Upper lobe of right lung (tissue), 1 donor: ENCODE results near the gene KRT71. TPM values are rescaled to one million over a fixed set of nuclear protein-coding genes. Genes with fewer than 3 reads are reported as not detected.

ENCODE experiments used
- ATAC-seq: fragments of 200-7000 bp; cut with Tn5 transposase; one replicate; pipeline ENCODE4 v1.9.1; 2020; ENCODE audit warnings: mild to moderate bottlenecking, moderate library complexity
- DNase-seq: peaks from one replicate; pipeline ENCODE4 v3.0.0-alpha.2; 2020
- H3K27ac ChIP-seq: fragments of 200-600 bp; one replicate; pipeline ENCODE4 v1.8.0; 2022
- H3K27me3 ChIP-seq: fragments of 200-600 bp; one replicate; pipeline ENCODE4 v1.8.0; 2022; ENCODE audit warnings: mild to moderate bottlenecking
- H3K36me3 ChIP-seq: fragments of 200-600 bp; one replicate; pipeline ENCODE4 v1.8.0; 2022
- H3K4me1 ChIP-seq: fragments of 200-600 bp; one replicate; pipeline ENCODE4 v1.8.0; 2022
- H3K4me3 ChIP-seq: fragments of 200-600 bp; one replicate; pipeline ENCODE4 v1.8.0; 2022; ENCODE audit warnings: mild to moderate bottlenecking
- H3K9me3 ChIP-seq: fragments of 200-600 bp; one replicate; pipeline ENCODE4 v1.8.0; 2022
- intact Hi-C: fragments of 100-400 bp; cut with DNase I; formaldehyde crosslinking; loops from one replicate; pipeline ENCODE4 v1.11.0; 2022
- total RNA-seq: library from RNA; stranded (reverse); fragmentation: NEBNext Ultra II Directional; extraction: Animal tissue kit (Norgen Biotek cat#: 25700); gene quantifications from one replicate; pipeline ENCODE4 v1.2.1, GENCODE V29; 2021
- TF ChIP-seq, protein P1 (sequence below): fragments of 200-600 bp; IDR thresholded peaks from one replicate; pipeline ENCODE4 v1.8.0; 2022; ENCODE audit warnings: antibody characterized with exemption
- donor health status: DM: no; HTN: yes; CAD: no; lungs with severe emphysema.

The KRT71 gene
- total RNA-seq, 1 donor from 2014 or later: not detected

DNA sequence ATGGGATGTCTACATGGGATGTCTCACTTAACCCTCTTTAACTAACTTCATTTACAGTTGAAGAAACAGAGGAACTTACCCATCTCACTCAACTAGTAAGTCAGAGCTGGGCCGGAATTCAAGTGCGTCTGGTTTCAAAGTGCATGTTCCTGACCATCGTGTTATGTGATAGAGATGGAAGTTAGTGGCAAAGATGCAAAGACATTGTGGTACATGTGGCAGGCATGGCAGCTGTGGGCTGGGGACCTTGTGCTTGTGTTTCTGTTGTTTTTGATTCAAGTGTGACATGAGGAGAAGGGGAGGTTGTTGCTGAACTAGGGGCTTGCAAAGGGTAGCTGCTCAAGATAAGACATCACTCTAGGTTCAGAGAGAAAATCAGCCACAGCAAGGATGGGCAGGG, 23.0 kb upstream of the KRT71 start:
- Histone ChIP-seq H3K4me1 (no peaks in the 10 kb centered on the region), H3K9me3 (no peaks in the 10 kb centered on the region), H3K4me3 (no peak overlapping the region), H3K36me3 (no peaks in the 10 kb centered on the region), H3K27me3 (no peaks in the 10 kb centered on the region), H3K27ac (no peak overlapping the region)
- TF ChIP-seq, protein P1, sequence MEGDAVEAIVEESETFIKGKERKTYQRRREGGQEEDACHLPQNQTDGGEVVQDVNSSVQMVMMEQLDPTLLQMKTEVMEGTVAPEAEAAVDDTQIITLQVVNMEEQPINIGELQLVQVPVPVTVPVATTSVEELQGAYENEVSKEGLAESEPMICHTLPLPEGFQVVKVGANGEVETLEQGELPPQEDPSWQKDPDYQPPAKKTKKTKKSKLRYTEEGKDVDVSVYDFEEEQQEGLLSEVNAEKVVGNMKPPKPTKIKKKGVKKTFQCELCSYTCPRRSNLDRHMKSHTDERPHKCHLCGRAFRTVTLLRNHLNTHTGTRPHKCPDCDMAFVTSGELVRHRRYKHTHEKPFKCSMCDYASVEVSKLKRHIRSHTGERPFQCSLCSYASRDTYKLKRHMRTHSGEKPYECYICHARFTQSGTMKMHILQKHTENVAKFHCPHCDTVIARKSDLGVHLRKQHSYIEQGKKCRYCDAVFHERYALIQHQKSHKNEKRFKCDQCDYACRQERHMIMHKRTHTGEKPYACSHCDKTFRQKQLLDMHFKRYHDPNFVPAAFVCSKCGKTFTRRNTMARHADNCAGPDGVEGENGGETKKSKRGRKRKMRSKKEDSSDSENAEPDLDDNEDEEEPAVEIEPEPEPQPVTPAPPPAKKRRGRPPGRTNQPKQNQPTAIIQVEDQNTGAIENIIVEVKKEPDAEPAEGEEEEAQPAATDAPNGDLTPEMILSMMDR: no peak
- DNase-seq (peak; percentile 12), ATAC-seq (no peak)
- intact Hi-C loops: no loop called here

DNA sequence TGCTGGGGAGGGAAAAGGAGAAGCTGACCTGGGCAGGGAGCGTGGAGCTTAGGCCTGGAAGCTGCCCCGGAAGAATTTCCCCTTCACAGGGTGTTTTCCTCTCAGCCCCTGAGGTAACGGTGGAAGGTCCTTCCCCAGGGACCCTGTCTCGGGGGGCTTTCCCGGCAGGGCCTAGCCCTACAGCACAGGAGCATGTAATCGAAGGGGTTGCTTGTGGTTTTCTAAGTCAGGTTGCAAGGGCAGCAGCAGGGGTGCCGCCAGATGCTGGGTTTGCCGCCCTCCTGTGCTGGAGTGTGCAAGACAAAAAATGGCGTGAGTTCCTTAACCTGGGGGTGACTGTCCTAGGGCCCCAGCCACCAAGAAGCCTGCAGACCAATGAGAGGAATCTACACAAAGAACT, 22.3 kb upstream of the KRT71 start:
- no peak overlapping the region for H3K4me3 ChIP-seq
- H3K27me3 ChIP-seq: no peaks in the 10 kb centered on the region
- H3K27ac ChIP-seq: no peak overlapping the region
- intact Hi-C loops: no loop called here
- no peaks in the 10 kb centered on the region for H3K9me3 ChIP-seq
- H3K4me1 ChIP-seq: no peaks in the 10 kb centered on the region
- no peak for ATAC-seq
- TF ChIP-seq, protein P1: no peak
- no peaks in the 10 kb centered on the region for H3K36me3 ChIP-seq
- peak; percentile 32 for DNase-seq

DNA sequence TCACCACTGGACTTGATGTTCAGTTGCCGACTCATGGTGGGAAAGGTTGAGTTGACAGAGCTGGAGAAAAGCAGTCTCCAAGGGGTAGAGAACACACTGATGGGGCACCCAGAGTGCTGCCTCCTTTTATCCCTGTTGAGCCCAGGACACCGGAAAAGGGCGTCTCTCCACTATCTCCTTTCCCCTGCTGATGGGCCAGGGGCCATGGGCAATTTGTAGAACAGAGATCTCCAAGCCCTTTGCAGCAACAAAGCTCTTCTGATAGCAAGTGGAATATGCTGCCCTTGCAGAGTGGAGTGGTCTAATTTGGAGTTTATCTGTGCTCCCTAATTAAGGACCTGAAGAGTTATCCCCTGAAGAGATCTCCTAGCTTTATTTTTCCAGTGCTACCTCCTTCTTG, 20.8 kb upstream of the KRT71 start, which contains the start of gene KRT74:
KRT74 (minus strand) TSS at position 101 of the 400 bp plus-strand sequence; CDS start at position 35, 66 bp downstream.
- Histone ChIP-seq H3K4me1 (no peaks in the 10 kb centered on the region), H3K36me3 (no peaks in the 10 kb centered on the region), H3K9me3 (no peaks in the 10 kb centered on the region), H3K4me3 (no peak within 1 kb of the TSS), H3K27ac (no peak within 1 kb of the TSS), H3K27me3 (peaks cover 6% of the 10 kb centered on the region)
- DNase-seq: no peak
- ATAC-seq: no peak
- TF ChIP-seq, protein P1: no peak
- intact Hi-C loops: no loop called here

DNA sequence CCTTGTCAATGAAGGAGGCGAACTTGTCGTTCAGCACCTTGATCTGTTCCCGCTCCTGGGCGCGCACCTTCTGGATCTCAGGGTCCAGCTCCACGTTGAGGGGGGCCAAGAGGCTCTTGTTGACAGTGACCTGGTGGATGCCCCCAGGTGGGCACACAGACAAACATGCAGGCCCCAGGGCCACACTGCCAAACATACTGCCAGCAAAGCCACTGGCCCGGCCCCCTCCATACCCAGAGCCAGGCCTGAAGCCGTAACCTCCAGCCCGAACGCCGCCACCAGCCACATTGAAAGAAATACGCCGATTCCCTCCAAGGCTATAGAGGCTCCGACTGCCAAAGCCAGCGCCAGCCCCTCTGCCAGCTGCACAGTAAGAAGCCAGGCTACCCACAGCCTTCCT, 20.4 kb upstream of the KRT71 start:
- Histone ChIP-seq H3K4me3 (no peak overlapping the region), H3K27ac (no peak overlapping the region), H3K27me3 (peaks cover 6% of the 10 kb centered on the region), H3K36me3 (no peaks in the 10 kb centered on the region), H3K4me1 (no peaks in the 10 kb centered on the region), H3K9me3 (no peaks in the 10 kb centered on the region)
- intact Hi-C loops: no loop called here
- ATAC-seq (no peak), DNase-seq (no peak)
- TF ChIP-seq, protein P1: no peak

DNA sequence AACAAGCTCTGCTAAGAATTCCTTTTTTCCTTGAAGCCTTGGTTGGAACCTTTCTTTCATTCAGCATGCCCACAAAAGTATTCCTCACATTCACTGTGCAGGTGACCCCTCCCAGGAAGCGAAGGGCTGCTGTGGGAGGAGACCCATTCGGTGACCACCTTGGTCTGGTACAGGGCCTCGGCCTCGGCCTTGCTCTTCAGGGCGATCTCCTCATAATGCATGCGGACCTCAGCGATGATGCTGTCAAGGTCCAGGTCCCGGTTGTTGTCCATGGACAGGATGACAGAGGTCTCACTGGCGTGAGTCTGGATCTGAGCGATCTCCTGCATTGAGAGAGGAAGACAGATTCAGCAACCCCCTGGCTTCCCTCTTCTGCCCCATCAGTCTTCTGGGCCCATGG, 17.6 kb upstream of the KRT71 start:
- Histone ChIP-seq H3K4me1 (no peaks in the 10 kb centered on the region), H3K4me3 (no peak overlapping the region), H3K27me3 (peaks cover 24% of the 10 kb centered on the region), H3K36me3 (no peaks in the 10 kb centered on the region), H3K27ac (no peak overlapping the region), H3K9me3 (no peaks in the 10 kb centered on the region)
- peak; percentile 29 for DNase-seq
- TF ChIP-seq, protein P1: no peak
- ATAC-seq: no peak
- intact Hi-C loops: no loop called here

DNA sequence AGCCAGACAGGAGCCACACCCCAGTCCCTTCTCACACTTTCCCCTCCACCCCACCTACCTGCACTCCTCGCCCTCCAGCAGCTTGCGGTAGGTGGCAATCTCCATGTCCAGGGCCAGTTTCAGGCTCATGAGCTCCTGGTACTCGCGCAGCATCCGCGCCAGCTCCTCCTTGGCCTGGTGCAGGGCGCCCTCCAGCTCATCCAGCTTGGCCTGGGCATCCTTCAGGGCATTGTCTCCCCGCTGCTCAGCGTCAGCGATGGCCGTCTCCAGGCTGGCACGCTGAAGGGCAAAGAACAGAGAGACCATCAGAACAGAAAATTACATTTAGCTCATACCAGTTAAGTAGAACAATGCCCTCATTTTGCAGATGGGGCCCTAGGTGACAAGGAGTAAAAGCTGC, 15.2 kb upstream of the KRT71 start:
- TF ChIP-seq, protein P1: no peak
- Histone ChIP-seq H3K27ac (no peak overlapping the region), H3K9me3 (no peaks in the 10 kb centered on the region), H3K4me3 (no peak overlapping the region), H3K27me3 (peaks cover 42% of the 10 kb centered on the region), H3K4me1 (no peaks in the 10 kb centered on the region), H3K36me3 (no peaks in the 10 kb centered on the region)
- DNase-seq (no peak), ATAC-seq (no peak)
- intact Hi-C loops: no loop called here
